ENCODE data around the gene SSR1. TPM values are rescaled to one million over a fixed set of nuclear protein-coding genes. Genes with fewer than 3 reads are reported as not detected.

The SSR1 gene
- total RNA-seq, 4 donors from 2014 or later, result 44.5 to 85.6 (median 64.2) TPM

DNA sequence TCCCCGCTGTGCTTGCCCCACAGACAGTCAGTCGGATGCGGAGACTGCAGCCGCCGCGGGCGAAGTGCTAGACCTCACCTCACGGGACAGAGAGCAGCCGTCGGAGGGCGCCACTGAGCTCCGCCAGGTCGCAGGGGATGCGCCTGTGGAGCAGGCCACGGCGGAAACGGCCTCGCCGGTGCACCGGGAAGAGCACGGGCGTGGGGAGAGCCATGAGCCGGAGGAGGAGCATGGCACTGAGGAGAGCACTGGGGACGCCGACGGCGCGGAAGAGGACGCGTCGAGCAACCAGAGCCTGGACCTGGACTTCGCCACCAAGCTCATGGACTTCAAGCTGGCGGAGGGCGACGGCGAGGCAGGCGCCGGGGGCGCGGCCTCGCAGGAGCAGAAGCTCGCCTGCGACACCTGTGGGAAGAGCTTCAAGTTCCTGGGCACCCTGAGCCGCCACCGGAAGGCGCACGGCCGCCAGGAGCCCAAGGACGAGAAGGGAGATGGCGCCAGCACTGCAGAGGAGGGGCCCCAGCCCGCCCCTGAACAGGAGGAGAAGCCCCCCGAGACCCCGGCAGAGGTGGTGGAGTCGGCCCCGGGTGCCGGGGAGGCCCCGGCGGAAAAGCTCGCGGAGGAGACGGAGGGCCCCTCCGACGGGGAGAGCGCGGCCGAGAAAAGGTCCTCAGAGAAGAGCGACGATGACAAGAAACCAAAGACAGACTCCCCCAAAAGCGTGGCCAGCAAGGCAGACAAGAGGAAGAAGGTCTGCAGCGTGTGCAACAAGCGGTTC, 66.4 kb downstream of the SSR1 start:
- no peak for TF ChIP-seq CTCF (IDR thresholded peaks at IDR 0.05; ENCODE audit: low read depth)

GRCh38 chr6:7245668-7246393, 67.2 kb downstream of the SSR1 start:
- no peak for TF ChIP-seq CTCF (IDR thresholded peaks at IDR 0.05; ENCODE audit: low read depth)

DNA sequence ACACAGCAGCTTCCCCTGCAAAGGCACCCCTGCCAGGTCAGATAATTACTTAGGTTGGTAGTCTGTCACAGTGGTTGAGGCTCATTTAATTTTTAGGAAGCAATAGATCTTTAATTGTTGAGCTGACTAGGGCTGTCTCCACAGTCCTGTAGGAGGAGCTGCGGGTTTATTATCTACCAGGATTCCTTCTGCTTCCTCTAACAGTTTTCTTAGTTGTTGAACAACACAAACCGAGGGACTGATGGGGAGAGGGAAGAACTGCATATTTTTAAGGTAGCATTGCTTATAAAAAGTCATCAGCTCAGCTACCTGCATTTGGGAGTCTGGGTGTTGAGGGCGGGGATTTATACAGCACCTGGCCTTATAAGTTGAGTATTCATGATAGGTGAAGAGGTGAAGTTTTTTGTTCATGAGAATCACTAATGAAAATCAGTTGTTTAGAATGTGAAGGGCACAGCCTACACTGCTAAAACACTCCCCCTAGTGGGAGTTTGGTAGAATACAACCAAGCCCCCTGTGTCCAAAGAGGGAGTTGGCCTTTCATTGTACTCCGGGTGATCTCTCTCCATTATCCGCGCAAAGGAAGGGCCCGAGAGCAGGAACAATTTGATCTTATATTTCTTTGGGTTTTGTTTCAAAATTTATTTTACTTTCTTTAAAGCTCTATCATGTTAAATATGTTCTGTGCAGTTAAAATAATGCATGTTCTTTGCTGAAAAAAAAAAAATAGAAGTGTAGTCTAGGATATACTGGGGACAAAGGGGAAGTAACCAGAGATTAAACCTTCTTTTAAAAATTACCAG, 69.6 kb downstream of the SSR1 start:
- TF ChIP-seq CTCF (IDR thresholded peaks at IDR 0.05; ENCODE audit: low read depth), result no peak

DNA sequence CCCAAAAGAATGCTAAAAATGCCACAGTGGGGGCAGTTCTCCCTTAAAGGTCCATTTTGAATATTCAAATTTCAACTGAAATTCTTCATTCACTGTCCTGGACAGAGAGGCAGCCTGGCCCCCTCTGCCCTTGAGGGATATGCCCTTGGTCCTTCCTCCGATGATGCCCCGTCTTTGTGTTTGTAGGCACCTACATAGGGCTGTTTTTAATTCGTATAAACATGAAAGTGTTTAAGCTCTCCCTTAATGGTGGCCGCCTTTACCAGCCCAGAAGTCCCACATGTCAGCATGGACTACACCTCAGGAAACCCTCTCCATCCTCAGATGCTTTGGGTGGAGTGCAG, 70.2 kb downstream of the SSR1 start:
- no peak for TF ChIP-seq CTCF (IDR thresholded peaks at IDR 0.05; ENCODE audit: low read depth)

GRCh38 chr6:7241709-7242645, 71.0 kb downstream of the SSR1 start:
- TF ChIP-seq CTCF (IDR thresholded peaks at IDR 0.05; ENCODE audit: low read depth), result no peak

DNA sequence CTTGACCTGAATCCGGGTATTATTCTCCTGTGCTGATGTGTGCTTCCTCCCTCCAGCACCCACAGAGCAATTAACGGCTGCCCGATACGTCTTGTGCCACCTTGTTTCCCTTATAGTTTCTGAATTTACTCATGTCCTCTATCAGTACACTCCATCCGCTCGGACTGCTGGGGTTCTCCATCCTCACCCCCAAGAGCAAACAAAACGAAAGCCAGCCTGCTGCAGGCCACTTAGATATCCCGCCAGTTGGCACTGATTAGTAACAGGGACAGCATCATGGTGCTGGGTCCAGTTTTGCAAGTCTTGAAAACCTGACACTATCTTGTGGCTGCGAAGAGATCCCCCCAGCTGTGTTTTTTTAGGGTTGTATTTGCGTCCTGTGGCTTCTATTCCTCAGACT, 71.8 kb downstream of the SSR1 start:
- TF ChIP-seq CTCF (IDR thresholded peaks at IDR 0.05; ENCODE audit: low read depth), result no peak

All from subcutaneous adipose tissue (tissue), 4 donors.